ENCODE results near the gene SEMA3E.

GRCh38 chr7:83677180-83677866 lies 28.4 kb upstream of the SEMA3E start:
- TF ChIP-seq POLR2A (IDR thresholded peaks at IDR 0.05; ENCODE audit: low read depth, low read length): no peak
- no peak for TF ChIP-seq POLR2AphosphoS5 (IDR thresholded peaks at IDR 0.05; ENCODE audit: low read depth, low read length)
- TF ChIP-seq PAX5 (IDR thresholded peaks at IDR 0.05; ENCODE audit: insufficient read depth, low read length, severe bottlenecking): no peak

Measured in GM12891 (cell line).